Retinal pigment epithelial cell (primary cell): ENCODE results near the gene CES5A.
"Not testable (repeated sequence)": the region's sequence is repeated elsewhere in the genome, so short reads cannot be mapped to it uniquely, and the experiment has no call there.

Source experiments
- DNase-seq: peaks from one replicate; pipeline ENCODE4 v3.0.0-alpha.2; 2010; ENCODE audit warnings: low read depth
- H3K4me3 ChIP-seq: 2 replicates; pipeline ENCODE4 v1.5.1; 2011; ENCODE audit warnings: mild to moderate bottlenecking, low read length, control low read depth, moderate library complexity
- CTCF ChIP-seq: conservative IDR thresholded peaks from 2 replicates; pipeline ENCODE4 v1.5.1; 2011; ENCODE audit warnings: low read depth, low read length, control low read depth, inconsistent platforms

The CES5A gene

GRCh38 chr16:55836158-55836611, 39.0 kb downstream of the CES5A start:
- TF ChIP-seq CTCF, result no peak
- H3K4me3 ChIP-seq, result no peak overlapping the region
- DNase-seq, result no peak

- no peak overlapping the region for H3K4me3 ChIP-seq
- TF ChIP-seq CTCF, result no peak
- no peak for DNase-seq
Measured at GRCh38 chr16:55835581-55835980, 39.6 kb downstream of the CES5A start.

- DNase-seq, H3K4me3 ChIP-seq: not testable (repeated sequence)
Measured at GRCh38 chr16:55835173-55835572, 40.0 kb downstream of the CES5A start.

GRCh38 chr16:55834049-55834448, 41.1 kb downstream of the CES5A start:
- no peak for DNase-seq
- TF ChIP-seq CTCF, result no peak
- H3K4me3 ChIP-seq, result no peak overlapping the region

GRCh38 chr16:55832773-55833691, 42.1 kb downstream of the CES5A start, which contains the start of gene CES1:
Gene CES1, minus strand, starts transcription at chr16:55833096. Its CDS starts 41 bp downstream, at chr16:55833055.
- no peak within 1 kb of the TSS for H3K4me3 ChIP-seq

GRCh38 chr16:55832425-55832772, 42.8 kb downstream of the CES5A start:
- H3K4me3 ChIP-seq, result no peak overlapping the region
- no peak for DNase-seq
- TF ChIP-seq CTCF, result no peak

More at GRCh38 chr16:55832773-55833691, 42.1 kb downstream of the CES5A start, which contains the start of gene CES1:
- no peak for DNase-seq
- no peak for TF ChIP-seq CTCF

GRCh38 chr16:55830658-55831294, 44.4 kb downstream of the CES5A start:
- no peak for DNase-seq
- no peak overlapping the region for H3K4me3 ChIP-seq
- no peak for TF ChIP-seq CTCF

GRCh38 chr16:55829232-55829631, 45.9 kb downstream of the CES5A start:
- not testable (repeated sequence) for DNase-seq, H3K4me3 ChIP-seq
